ENCODE measurements around the gene ANKRD44. TPM values are rescaled to one million over a fixed set of nuclear protein-coding genes. Genes with fewer than 3 reads are reported as not detected.
"Not testable (repeated sequence)": the region's sequence is repeated elsewhere in the genome, so short reads cannot be mapped to it uniquely, and the experiment has no call there.

ANKRD44 gene
- total RNA-seq, 4 donors from 2014 or later: 9.1 to 20.8 (median 14.9) TPM

- H3K4me3 ChIP-seq (ENCODE audit: low read depth, poor library complexity, severe bottlenecking): no peak overlapping the region
- WGBS, 2 donors: 37 to 40% methylated on average over 2 of the region's 2 CpGs
- no peak for TF ChIP-seq CTCF (IDR thresholded peaks at IDR 0.05)
- no peak for TF ChIP-seq POLR2A (IDR thresholded peaks at IDR 0.05)
- intact Hi-C loops (cut with DNase I; ENCODE audit: low total_unique reads): no loop called here
- DNase-seq (ENCODE audit: low spot score in 2 of 2): no peak
Observed at GRCh38 chr2:197024206-197024605, 286.4 kb downstream of the ANKRD44 start.

- DNase-seq (ENCODE audit: low spot score in 2 of 2); H3K4me3 ChIP-seq (ENCODE audit: low read depth, poor library complexity, severe bottlenecking); intact Hi-C loops (cut with DNase I; ENCODE audit: low total_unique reads): not testable (repeated sequence)
- WGBS, 2 donors: 69 to 96% methylated on average over 2 of the region's 2 CpGs
Observed at GRCh38 chr2:197020921-197021320, 289.7 kb downstream of the ANKRD44 start.

- WGBS, 2 donors: 92 to 97% methylated on average over 2 of the region's 2 CpGs
- no peak for TF ChIP-seq POLR2A (IDR thresholded peaks at IDR 0.05)
- TF ChIP-seq CTCF (IDR thresholded peaks at IDR 0.05): no peak
- intact Hi-C loops (cut with DNase I; ENCODE audit: low total_unique reads): no loop called here
Observed at GRCh38 chr2:197013098-197013497, 297.5 kb downstream of the ANKRD44 start.

GRCh38 chr2:197011801-197012641 is 298.6 kb downstream of the ANKRD44 start:
- intact Hi-C loops (cut with DNase I; ENCODE audit: low total_unique reads): no loop called here
- no peak for DNase-seq (ENCODE audit: low spot score in 2 of 2)
- 28 to 29% methylated on average over 5 of the region's 5 CpGs for WGBS, 2 donors
- TF ChIP-seq POLR2A (IDR thresholded peaks at IDR 0.05) (no peak), CTCF (IDR thresholded peaks at IDR 0.05) (no peak)
- H3K4me3 ChIP-seq (ENCODE audit: low read depth, poor library complexity, severe bottlenecking): no peak overlapping the region

More at GRCh38 chr2:197013098-197013497, 297.5 kb downstream of the ANKRD44 start:
- H3K4me3 ChIP-seq (ENCODE audit: low read depth, poor library complexity, severe bottlenecking): no peak overlapping the region
- no peak for DNase-seq (ENCODE audit: low spot score in 2 of 2)

- H3K4me3 ChIP-seq (ENCODE audit: low read depth, poor library complexity, severe bottlenecking): no peak overlapping the region
- TF ChIP-seq POLR2A (IDR thresholded peaks at IDR 0.05) (no peak), CTCF (IDR thresholded peaks at IDR 0.05) (no peak)
- no peak for DNase-seq (ENCODE audit: low spot score in 2 of 2)
- 82 to 89% methylated on average over 2 of the region's 2 CpGs for WGBS, 2 donors
- intact Hi-C loops (cut with DNase I; ENCODE audit: low total_unique reads): no loop called here
Observed at GRCh38 chr2:197011021-197011417, 299.6 kb downstream of the ANKRD44 start.

GRCh38 chr2:197010200-197011020 is 300.2 kb downstream of the ANKRD44 start:
- no peak for DNase-seq (ENCODE audit: low spot score in 2 of 2)
- TF ChIP-seq POLR2A (IDR thresholded peaks at IDR 0.05): no peak
- no peak for TF ChIP-seq CTCF (IDR thresholded peaks at IDR 0.05)
- no peak overlapping the region for H3K4me3 ChIP-seq (ENCODE audit: low read depth, poor library complexity, severe bottlenecking)
- WGBS, 2 donors: 88 to 92% methylated on average over 22 to 23 of the region's 23 CpGs
- intact Hi-C loops (cut with DNase I; ENCODE audit: low total_unique reads): no loop called here

- DNase-seq (ENCODE audit: low spot score in 2 of 2); intact Hi-C loops (cut with DNase I; ENCODE audit: low total_unique reads); H3K4me3 ChIP-seq (ENCODE audit: low read depth, poor library complexity, severe bottlenecking): not testable (repeated sequence)
- 95 to 96% methylated on average over 13 of the region's 13 CpGs for WGBS, 2 donors
Observed at GRCh38 chr2:197008741-197009341, 301.7 kb downstream of the ANKRD44 start.
